Measurements from ENCODE around the gene TCERG1. TPM values are rescaled to one million over a fixed set of nuclear protein-coding genes. Genes with fewer than 3 reads are reported as not detected.

The TCERG1 gene
- polyA plus RNA-seq, 1 of the 3 experiments (the other 2 are of a cell fraction): 38.5 TPM

DNA sequence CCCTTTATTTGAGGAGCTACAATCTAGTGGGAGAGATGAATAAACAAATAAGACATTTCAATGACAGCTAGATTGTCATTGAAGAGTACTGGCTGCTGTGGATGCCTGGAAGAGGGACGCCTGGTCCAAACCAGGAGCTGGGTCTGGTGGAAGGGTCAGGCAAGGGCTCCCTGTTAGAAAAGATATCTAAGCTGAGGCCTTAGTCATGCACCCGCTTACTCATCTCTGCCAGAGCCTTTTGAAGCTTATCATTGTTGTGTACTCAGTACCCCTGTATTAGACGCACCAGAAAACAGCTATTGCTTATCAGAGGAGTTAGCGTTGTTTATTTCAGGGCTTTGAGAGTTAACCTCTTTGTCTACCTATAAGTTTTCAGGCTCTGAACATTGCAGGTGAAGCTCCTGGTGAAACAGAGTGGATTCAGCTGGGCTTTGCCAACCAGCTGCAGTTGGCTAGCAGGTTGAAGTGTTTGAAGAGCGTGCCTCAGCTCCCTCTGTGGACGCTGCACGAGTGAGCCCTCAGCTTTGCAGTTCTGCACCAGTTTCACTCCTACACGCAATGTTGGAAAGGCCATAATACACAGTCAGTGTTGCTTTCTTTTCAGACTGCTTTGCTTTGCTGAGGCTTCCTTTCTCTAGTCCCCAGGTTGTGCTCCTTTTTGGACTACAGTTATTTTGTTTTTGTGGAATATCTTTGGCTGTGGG, 74.4 kb downstream of the TCERG1 start:
- WGBS (ENCODE audit: low lambda C conversion rate): 85% methylated on average over 8 of the region's 8 CpGs
- Histone ChIP-seq H4K20me1 (ENCODE audit: insufficient read depth) (no peaks in the 10 kb centered on the region), H3K36me3 (replicated peaks in 1 of 2; ENCODE audit: control insufficient read depth in 1 of 2, insufficient read depth in 2 of 2, low read length in 1 of 2) (no peaks in the 10 kb centered on the region), H3K79me2 (ENCODE audit: insufficient read depth) (no peaks in the 10 kb centered on the region), H3K4me2 (no peak overlapping the region), H3K27me3 (ENCODE audit: insufficient read depth) (no peaks in the 10 kb centered on the region), H3K9me2 (no peaks in the 10 kb centered on the region), H3K9me3 (no peaks in the 10 kb centered on the region), H3K4me3 (ENCODE audit: low read depth in 2 of 2, low read length in 1 of 2) (no peak overlapping the region), H3K4me1 (ENCODE audit: control insufficient read depth in 1 of 2, insufficient read depth in 2 of 2, low read depth in 1 of 2, low read length in 1 of 2) (no peaks in the 10 kb centered on the region), H3K27ac (ENCODE audit: low read depth in 2 of 2, low read length in 1 of 2) (no peak overlapping the region), H2AFZ (ENCODE audit: low read depth) (no peak overlapping the region), H3K9ac (no peak overlapping the region), H3F3A (replicated peaks; ENCODE audit: insufficient read depth) (no peaks in the 10 kb centered on the region)
- DNase-seq: no peak
- ChIA-PET CTCF (interaction anchor here (0.7 to 3.3 kb wide), 6 partner anchors 11 to 445 kb away, joined by 3 to 33 read pairs (median 4); no protein-coding TSS in a partner anchor), POLR2A (no interaction called here)
- TF ChIP-seq, protein P1, sequence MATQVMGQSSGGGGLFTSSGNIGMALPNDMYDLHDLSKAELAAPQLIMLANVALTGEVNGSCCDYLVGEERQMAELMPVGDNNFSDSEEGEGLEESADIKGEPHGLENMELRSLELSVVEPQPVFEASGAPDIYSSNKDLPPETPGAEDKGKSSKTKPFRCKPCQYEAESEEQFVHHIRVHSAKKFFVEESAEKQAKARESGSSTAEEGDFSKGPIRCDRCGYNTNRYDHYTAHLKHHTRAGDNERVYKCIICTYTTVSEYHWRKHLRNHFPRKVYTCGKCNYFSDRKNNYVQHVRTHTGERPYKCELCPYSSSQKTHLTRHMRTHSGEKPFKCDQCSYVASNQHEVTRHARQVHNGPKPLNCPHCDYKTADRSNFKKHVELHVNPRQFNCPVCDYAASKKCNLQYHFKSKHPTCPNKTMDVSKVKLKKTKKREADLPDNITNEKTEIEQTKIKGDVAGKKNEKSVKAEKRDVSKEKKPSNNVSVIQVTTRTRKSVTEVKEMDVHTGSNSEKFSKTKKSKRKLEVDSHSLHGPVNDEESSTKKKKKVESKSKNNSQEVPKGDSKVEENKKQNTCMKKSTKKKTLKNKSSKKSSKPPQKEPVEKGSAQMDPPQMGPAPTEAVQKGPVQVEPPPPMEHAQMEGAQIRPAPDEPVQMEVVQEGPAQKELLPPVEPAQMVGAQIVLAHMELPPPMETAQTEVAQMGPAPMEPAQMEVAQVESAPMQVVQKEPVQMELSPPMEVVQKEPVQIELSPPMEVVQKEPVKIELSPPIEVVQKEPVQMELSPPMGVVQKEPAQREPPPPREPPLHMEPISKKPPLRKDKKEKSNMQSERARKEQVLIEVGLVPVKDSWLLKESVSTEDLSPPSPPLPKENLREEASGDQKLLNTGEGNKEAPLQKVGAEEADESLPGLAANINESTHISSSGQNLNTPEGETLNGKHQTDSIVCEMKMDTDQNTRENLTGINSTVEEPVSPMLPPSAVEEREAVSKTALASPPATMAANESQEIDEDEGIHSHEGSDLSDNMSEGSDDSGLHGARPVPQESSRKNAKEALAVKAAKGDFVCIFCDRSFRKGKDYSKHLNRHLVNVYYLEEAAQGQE (IDR thresholded peaks at IDR 0.05; ENCODE audit: low read depth, low read length): no peak
- TF ChIP-seq, protein P2, sequence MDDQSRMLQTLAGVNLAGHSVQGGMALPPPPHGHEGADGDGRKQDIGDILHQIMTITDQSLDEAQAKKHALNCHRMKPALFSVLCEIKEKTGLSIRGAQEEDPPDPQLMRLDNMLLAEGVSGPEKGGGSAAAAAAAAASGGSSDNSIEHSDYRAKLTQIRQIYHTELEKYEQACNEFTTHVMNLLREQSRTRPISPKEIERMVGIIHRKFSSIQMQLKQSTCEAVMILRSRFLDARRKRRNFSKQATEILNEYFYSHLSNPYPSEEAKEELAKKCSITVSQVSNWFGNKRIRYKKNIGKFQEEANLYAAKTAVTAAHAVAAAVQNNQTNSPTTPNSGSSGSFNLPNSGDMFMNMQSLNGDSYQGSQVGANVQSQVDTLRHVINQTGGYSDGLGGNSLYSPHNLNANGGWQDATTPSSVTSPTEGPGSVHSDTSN (IDR thresholded peaks at IDR 0.05): no peak
- TF ChIP-seq EP300 (IDR thresholded peaks at IDR 0.05; ENCODE audit: borderline replicate concordance in 1 of 2, low read depth in 1 of 2, low read length in 1 of 2) (no peak), TAF1 (IDR thresholded peaks at IDR 0.05; ENCODE audit: borderline replicate concordance, low read depth, low read length) (no peak), SMC3 (IDR thresholded peaks at IDR 0.05; ENCODE audit: low read depth, low read length) (no peak), RXRA (IDR thresholded peaks at IDR 0.05; ENCODE audit: borderline replicate concordance, low read depth) (no peak), RFX5 (IDR thresholded peaks at IDR 0.05; ENCODE audit: low read length) (no peak)
- TF ChIP-seq, protein P3, sequence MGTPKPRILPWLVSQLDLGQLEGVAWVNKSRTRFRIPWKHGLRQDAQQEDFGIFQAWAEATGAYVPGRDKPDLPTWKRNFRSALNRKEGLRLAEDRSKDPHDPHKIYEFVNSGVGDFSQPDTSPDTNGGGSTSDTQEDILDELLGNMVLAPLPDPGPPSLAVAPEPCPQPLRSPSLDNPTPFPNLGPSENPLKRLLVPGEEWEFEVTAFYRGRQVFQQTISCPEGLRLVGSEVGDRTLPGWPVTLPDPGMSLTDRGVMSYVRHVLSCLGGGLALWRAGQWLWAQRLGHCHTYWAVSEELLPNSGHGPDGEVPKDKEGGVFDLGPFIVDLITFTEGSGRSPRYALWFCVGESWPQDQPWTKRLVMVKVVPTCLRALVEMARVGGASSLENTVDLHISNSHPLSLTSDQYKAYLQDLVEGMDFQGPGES (IDR thresholded peaks at IDR 0.05; ENCODE audit: low read depth, low read length): no peak

DNA sequence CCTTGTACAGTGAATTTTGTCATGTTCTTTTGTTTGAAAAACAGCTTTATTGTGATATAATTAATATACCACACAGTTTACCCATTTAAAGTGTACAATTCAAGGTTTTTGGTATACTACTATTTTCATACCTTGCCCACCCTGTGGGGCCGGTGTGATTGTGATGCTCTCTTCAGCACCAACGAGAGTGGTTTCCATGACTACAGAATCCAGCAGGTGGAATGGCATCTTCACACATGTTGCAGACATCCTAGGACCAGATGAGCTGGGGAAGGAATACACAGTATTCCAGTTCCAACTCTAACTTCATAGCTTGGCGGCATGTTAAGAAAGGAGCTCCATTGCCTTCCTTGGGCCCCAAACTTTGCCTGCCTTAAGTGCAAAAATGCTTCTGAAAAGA, 76.6 kb downstream of the TCERG1 start:
- H3K9ac ChIP-seq: no peak overlapping the region
- H3K79me2 ChIP-seq (ENCODE audit: insufficient read depth): no peaks in the 10 kb centered on the region
- no peaks in the 10 kb centered on the region for H3K27me3 ChIP-seq (ENCODE audit: insufficient read depth)
- POLR2A ChIA-PET: no interaction called here
- H3K9me3 ChIP-seq: no peaks in the 10 kb centered on the region
- no peak overlapping the region for H3K27ac ChIP-seq (ENCODE audit: low read depth in 2 of 2, low read length in 1 of 2)
- CTCF ChIA-PET: interaction anchor here (0.7 to 2.6 kb wide), 5 partner anchors 8 to 665 kb away, joined by 4 to 13 read pairs (median 5); no protein-coding TSS in a partner anchor
- no peak for DNase-seq
- no peak overlapping the region for H3K4me3 ChIP-seq (ENCODE audit: low read depth in 2 of 2, low read length in 1 of 2)
- H4K20me1 ChIP-seq (ENCODE audit: insufficient read depth): no peaks in the 10 kb centered on the region
- H3K4me2 ChIP-seq: no peak overlapping the region
- peaks cover 0 to 3% of the 10 kb centered on the region in 2 experiments; a peak in 1 of 4 replicates for H3K4me1 ChIP-seq (ENCODE audit: control insufficient read depth in 1 of 2, insufficient read depth in 2 of 2, low read depth in 1 of 2, low read length in 1 of 2)
- no peaks in the 10 kb centered on the region for H3F3A ChIP-seq (replicated peaks; ENCODE audit: insufficient read depth)
- no peaks in the 10 kb centered on the region for H3K36me3 ChIP-seq (replicated peaks in 1 of 2; ENCODE audit: control insufficient read depth in 1 of 2, insufficient read depth in 2 of 2, low read length in 1 of 2)
- no peaks in the 10 kb centered on the region for H3K9me2 ChIP-seq
- WGBS (ENCODE audit: low lambda C conversion rate): 63% methylated on average over 3 of the region's 3 CpGs
- H2AFZ ChIP-seq (ENCODE audit: low read depth): no peak overlapping the region
- TF ChIP-seq FOXJ3 (CRISPR knock-in tag; IDR thresholded peaks at IDR 0.05): no peak
- no peak for TF ChIP-seq TCF12 (IDR thresholded peaks at IDR 0.05)
- no peak for TF ChIP-seq NFIC (IDR thresholded peaks at IDR 0.05; ENCODE audit: borderline replicate concordance)
- no peak for TF ChIP-seq RXRA (IDR thresholded peaks at IDR 0.05; ENCODE audit: borderline replicate concordance, low read depth)
- TF ChIP-seq TAF1 (IDR thresholded peaks at IDR 0.05; ENCODE audit: borderline replicate concordance, low read depth, low read length): no peak
- TF ChIP-seq RCOR1 (IDR thresholded peaks at IDR 0.05; ENCODE audit: low read length): no peak
- no peak for TF ChIP-seq FOXM1 (IDR thresholded peaks at IDR 0.05; ENCODE audit: low read depth)
- TF ChIP-seq MXI1 (IDR thresholded peaks at IDR 0.05; ENCODE audit: low read depth, low read length): no peak
- TF ChIP-seq, protein P1 (IDR thresholded peaks at IDR 0.05; ENCODE audit: low read depth, low read length): no peak
- TF ChIP-seq TEAD4 (IDR thresholded peaks at IDR 0.05; ENCODE audit: borderline replicate concordance, insufficient read depth): no peak
- no peak for TF ChIP-seq SIN3A (IDR thresholded peaks at IDR 0.05; ENCODE audit: borderline replicate concordance, low read depth, low read length)

Measured in SK-N-SH (cell line).